HG03575 (cell line): Measurements from ENCODE around the gene XPA.
"Not testable (repeated sequence)": the region's sequence is repeated elsewhere in the genome, so short reads cannot be mapped to it uniquely, and the experiment has no call there.

Source experiments
- ATAC-seq: cut with Tn5 transposase; IDR thresholded peaks from one replicate; pipeline ENCODE4 v1.9.1; 2021; ENCODE audit not compliant: unreplicated experiment, insufficient number of reproducible peaks, low FRiP score; ENCODE audit errors: extremely low read depth

The XPA gene

DNA sequence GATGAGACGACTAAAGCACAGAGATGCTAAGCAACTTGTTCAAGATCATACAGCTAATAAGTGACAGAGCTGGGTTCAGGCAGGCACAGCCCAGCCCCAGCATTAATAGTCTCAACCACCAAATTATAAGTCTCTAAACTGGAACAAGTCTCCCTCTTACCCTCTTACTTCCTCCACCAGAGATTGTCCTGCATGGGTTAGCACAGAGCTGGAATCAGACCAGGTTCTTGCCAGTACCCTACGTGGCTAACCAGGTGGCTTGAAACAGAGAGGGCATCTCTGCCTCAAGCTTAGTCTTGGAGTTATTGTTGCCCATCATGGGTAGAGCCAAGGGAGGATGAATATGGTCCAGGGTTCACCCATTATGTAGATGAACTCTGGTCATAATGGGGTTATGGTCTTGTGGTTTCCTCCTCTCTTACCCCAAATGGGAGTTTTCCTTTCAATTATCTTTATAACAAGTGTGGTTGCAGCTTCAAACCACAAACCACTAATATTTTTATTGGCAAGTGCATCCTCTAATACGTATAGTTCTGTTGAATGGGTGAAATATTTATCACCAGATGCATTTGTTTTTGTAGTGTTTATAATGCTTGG, 8.3 kb upstream of the XPA start:
- no peak for ATAC-seq

DNA sequence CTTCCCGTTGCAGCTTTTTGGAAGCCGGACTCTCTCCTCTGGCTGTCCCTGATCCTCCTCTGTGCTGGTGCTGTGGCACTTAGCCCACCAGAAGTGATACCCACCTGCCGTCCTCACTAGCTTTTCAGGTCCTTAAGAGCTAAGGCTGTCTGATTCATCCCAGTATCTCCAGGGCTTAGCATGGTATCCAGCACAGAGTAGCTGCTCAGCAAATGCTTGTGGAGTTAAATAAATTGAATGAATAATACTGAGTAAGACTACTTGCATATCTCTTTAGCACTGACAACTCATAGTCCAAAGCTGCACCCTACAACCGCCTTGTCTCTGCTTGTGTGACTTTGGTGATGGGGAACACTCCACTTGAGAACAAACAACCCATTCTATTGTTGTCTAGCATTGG, 7.7 kb upstream of the XPA start:
- no peak for ATAC-seq

- no peak for ATAC-seq
These were observed 7.2 kb upstream of the XPA start for GRCh38 chr9:97704345-97704677.

GRCh38 chr9:97703437-97704344, 6.6 kb upstream of the XPA start:
- no peak for ATAC-seq

DNA sequence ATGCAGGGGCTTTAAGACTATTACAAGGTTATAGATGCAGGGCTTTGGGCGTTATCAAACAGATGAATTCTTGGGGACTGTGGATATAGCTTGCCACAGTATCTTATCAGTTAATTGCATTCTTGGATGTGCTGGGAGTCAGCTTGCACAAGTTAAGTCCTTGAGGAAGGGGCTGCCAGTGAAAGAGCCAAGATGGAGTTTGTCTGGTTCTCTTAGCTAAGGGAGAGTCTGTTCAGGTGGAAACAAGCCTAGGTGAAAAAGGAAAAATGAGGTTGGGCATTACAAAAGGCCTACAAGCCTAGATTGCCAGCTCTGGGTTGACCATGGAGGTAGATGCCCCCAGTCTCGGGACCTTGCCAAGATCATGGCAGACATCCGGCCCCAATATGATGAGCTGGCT, 2.7 kb upstream of the XPA start:
- ATAC-seq = not testable (repeated sequence)

DNA sequence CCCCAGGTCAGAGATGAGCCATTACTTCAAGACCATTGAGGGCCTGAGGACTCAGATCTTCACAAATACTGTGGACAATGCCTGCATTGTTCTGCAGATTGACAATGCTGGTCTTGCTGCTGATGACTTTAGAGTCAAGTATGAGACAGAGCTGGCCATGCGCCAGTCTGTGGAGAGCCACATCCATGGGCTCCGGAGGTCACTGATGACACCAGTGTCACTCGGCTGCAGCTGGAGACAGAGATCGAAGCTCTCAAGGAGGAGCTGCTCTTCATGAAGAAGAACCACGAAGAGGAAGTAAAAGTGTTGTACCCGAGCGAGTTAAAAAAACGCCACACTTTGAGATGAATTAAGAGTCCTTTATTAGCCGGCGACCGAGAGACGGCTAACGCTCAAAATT, 2.1 kb upstream of the XPA start:
- ATAC-seq = not testable (repeated sequence)

GRCh38 chr9:97698865-97699264, 1.7 kb upstream of the XPA start:
- ATAC-seq = no peak

- ATAC-seq = no peak
These were observed 697 bp upstream of the XPA start for GRCh38 chr9:97697837-97698236.

GRCh38 chr9:97695995-97696802, 941 bp downstream of the XPA start:
- no peak for ATAC-seq

DNA sequence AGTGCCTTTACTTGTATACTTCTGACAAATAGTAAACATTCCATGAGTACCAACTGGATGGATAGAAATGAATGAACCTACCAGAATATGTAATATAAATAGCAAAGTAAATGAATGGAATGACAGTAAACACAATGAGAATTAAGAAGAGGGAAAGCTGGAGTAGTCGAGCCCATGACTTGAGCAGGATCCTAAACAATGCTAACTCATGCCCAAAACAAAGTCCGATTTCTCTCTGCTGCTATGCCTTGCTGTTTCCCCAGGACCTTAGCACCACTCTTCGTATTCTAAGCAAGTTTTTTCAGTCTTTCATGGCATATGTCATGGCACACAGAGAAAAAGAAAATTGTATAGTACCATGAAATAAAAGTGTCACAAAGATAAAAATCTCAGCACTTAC, 1.8 kb downstream of the XPA start:
- no peak for ATAC-seq

- no peak for ATAC-seq
These were observed 2.4 kb downstream of the XPA start for GRCh38 chr9:97694769-97695168.

- ATAC-seq = no peak
These were observed 7.5 kb downstream of the XPA start for GRCh38 chr9:97689401-97690180.

- no peak for ATAC-seq
These were observed 8.5 kb downstream of the XPA start for GRCh38 chr9:97688654-97689053.

DNA sequence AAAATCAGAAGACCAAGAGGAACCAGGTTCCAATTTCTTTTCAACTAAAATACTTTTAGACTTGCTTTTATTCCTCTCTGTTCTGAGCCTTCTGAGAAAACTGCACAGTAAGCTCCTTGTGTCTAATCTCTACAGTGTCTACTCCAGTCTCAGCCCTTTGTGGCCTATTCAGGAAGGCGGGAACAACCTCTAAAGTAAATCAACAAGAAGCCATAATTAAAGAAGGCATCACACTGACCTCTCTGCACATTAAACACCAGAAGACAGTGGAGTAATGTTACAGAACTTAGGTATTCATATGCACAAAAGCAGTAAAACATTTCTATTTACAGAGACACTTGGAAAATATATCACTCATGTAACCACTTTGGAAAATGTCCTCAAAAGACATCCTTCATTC, 14.9 kb downstream of the XPA start:
- ATAC-seq = no peak

DNA sequence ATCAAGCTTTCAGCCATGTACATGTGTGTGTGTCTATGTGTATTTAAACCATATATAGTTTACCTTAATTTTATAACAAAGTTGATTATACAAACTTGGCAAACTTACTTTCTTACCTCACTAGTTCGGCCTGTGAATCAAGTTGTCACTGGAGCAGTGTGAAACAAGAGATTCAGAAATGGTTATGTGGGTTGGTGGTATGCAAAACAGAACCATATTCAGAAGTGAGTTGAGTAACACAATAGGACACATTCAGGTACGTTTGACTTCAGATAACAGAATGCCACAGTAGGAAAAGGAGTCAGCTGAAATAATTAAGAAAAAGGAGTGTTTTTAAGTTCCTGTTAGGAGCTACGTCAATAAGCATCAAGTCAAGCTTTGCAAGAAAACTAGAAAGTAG, 21.5 kb downstream of the XPA start:
- no peak for ATAC-seq

DNA sequence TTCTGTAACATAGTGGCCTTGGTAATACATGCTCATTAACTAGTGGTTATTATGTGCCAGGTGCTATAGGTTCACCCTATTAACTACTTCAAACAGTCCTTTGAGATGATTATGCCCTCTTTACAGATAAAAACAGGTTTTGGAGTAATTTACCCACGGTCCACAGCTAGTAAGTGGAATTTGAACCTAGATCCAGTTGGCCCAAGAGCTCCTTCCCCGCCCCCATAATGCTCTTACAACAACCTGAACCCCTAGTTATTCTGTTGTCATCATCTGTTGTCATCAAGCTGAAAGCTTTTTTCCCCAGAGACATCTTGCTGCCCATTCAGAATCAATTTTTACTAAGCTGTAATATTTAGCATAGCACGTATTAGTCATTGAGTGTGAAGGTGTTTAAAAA, 23.2 kb downstream of the XPA start:
- ATAC-seq = no peak

DNA sequence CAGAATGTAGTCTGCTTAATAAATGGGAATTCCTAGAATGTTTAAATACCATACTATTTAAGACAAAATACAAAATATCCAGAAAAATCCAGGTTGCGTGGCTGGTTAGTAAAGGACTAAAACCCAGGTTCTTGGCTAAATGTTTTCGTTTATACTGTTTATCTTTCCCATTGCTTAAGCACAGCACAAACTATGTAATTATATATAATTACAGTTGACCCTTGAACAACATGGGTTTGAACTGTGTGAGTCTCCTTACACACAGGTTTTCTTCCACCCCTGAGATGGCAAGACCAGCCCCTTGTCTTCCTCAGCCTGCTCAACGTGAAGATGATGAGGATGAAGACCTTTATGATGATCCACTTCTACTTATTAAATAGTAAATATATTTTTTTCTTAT, 24.7 kb downstream of the XPA start:
- no peak for ATAC-seq

DNA sequence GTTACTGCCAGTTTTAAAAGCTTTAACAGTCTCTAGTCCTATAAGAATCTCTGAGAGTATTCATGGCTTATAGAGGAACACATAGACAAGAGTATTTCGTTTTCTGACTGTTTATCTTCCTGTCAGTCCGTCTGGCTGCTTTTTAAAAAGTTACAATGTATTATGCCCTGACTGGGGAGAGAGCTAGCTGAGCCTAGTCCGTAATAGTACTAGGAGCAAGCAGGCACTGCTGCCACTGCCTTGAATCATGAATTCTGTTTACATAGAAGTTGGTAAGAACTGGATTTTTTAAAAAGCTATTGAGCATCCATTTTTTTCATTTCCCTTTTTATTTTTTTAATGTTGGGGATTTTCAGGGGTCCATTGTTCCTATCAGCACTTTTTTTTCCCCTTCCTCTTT, 26.6 kb downstream of the XPA start:
- ATAC-seq = no peak

GRCh38 chr9:97668485-97668884, 28.7 kb downstream of the XPA start:
- no peak for ATAC-seq
